ENCODE results near the gene TRABD2B. TPM values are rescaled to one million over a fixed set of nuclear protein-coding genes. Genes with fewer than 3 reads are reported as not detected.
A peak's percentile ranks its signal among the peaks of the same experiment; 100 is the strongest.

TRABD2B gene
- total RNA-seq, 2 donors from 2014 or later, result 2.6 to 4.3 TPM

GRCh38 chr1:48033495-48034045 is 36.4 kb upstream of the TRABD2B start:
- no peaks in the 10 kb centered on the region for H3K4me1 ChIP-seq
- ATAC-seq, result no peak
- no peak overlapping the region for H3K4me3 ChIP-seq
- no peak for DNase-seq
- H3K9me3 ChIP-seq, result no peaks in the 10 kb centered on the region
- 79 to 87% methylated on average over 2 to 10 of the region's 10 CpGs for WGBS, 2 donors
- intact Hi-C loops (cut with DNase I), result no loop called here
- TF ChIP-seq CTCF (IDR thresholded peaks at IDR 0.05) (no peak), POLR2A (IDR thresholded peaks at IDR 0.05) (no peak)
- H3K36me3 ChIP-seq (replicated peaks in 1 of 2; ENCODE audit: insufficient read depth in 1 of 2, low read depth in 2 of 2), result no peaks in the 10 kb centered on the region
- no peaks in the 10 kb centered on the region for H3K27me3 ChIP-seq
- H3K27ac ChIP-seq, result no peak overlapping the region

DNA sequence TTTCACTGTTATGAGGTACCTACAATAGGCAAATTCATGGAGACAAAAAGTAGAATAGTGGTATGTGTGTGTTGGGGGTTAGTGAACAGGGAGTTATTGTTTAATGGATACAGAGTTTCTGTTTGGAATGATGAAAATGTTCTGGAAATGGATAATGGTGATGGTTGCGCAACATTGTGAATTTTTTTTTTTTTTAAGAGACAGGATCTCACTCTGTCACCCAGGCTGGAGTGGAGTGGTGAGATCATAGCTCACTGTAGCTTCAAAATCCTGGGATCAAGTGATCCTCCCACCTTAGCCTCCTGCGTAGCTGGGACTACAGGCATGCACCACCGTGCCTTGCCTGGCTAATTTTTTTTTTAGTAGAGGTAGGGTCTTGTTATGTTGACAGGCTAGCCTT is 34.5 kb upstream of the TRABD2B start:
- H3K27ac ChIP-seq, result no peak overlapping the region
- ATAC-seq, result peak; percentile 35
- no peaks in the 10 kb centered on the region for H3K27me3 ChIP-seq
- H3K9me3 ChIP-seq, result no peaks in the 10 kb centered on the region
- 49 to 66% methylated on average over 3 of the region's 3 CpGs for WGBS, 2 donors
- no peak overlapping the region for H3K4me3 ChIP-seq
- no peaks in the 10 kb centered on the region for H3K36me3 ChIP-seq (replicated peaks in 1 of 2; ENCODE audit: insufficient read depth in 1 of 2, low read depth in 2 of 2)
- H3K4me1 ChIP-seq, result no peaks in the 10 kb centered on the region
- DNase-seq, result no peak
- TF ChIP-seq CTCF (IDR thresholded peaks at IDR 0.05) (no peak), POLR2A (IDR thresholded peaks at IDR 0.05) (no peak)
- intact Hi-C loops (cut with DNase I), result no loop called here

GRCh38 chr1:48030696-48031365 is 33.6 kb upstream of the TRABD2B start:
- WGBS, 2 donors, result 65 to 75% methylated on average over 4 of the region's 4 CpGs

GRCh38 chr1:48030211-48030610 is 33.0 kb upstream of the TRABD2B start:
- no peak overlapping the region for H3K4me3 ChIP-seq
- no peak for TF ChIP-seq CTCF (IDR thresholded peaks at IDR 0.05)
- no peak for TF ChIP-seq POLR2A (IDR thresholded peaks at IDR 0.05)
- no peaks in the 10 kb centered on the region for H3K9me3 ChIP-seq
- intact Hi-C loops (cut with DNase I), result no loop called here
- H3K36me3 ChIP-seq (replicated peaks in 1 of 2; ENCODE audit: insufficient read depth in 1 of 2, low read depth in 2 of 2), result no peaks in the 10 kb centered on the region
- no peak overlapping the region for H3K27ac ChIP-seq
- ATAC-seq (no peak), DNase-seq (no peak)
- 84 to 90% methylated on average over 4 of the region's 4 CpGs for WGBS, 2 donors
- H3K4me1 ChIP-seq, result no peaks in the 10 kb centered on the region
- no peaks in the 10 kb centered on the region for H3K27me3 ChIP-seq

More at GRCh38 chr1:48030696-48031365, 33.6 kb upstream of the TRABD2B start:
- Histone ChIP-seq H3K27me3 (no peaks in the 10 kb centered on the region), H3K4me3 (no peak overlapping the region), H3K27ac (no peak overlapping the region), H3K36me3 (replicated peaks in 1 of 2; ENCODE audit: insufficient read depth in 1 of 2, low read depth in 2 of 2) (no peaks in the 10 kb centered on the region), H3K9me3 (no peaks in the 10 kb centered on the region), H3K4me1 (no peaks in the 10 kb centered on the region)
- no peak for TF ChIP-seq CTCF (IDR thresholded peaks at IDR 0.05)
- no peak for TF ChIP-seq POLR2A (IDR thresholded peaks at IDR 0.05)
- DNase-seq (no peak), ATAC-seq (no peak)
- intact Hi-C loops (cut with DNase I), result no loop called here

All from body of pancreas (tissue), 4 donors.